ENCODE data around the gene SLC25A10. TPM values are rescaled to one million over a fixed set of nuclear protein-coding genes. Genes with fewer than 3 reads are reported as not detected.
A peak's percentile ranks its signal among the peaks of the same experiment; 100 is the strongest.

SLC25A10 gene
- total RNA-seq, 1 donor from 2014 or later, result 6.8 TPM

GRCh38 chr17:81695211-81695610 lies 16.9 kb upstream of the SLC25A10 start:
- H3K9ac ChIP-seq (ENCODE audit: low read depth in 1 of 3, low read length in 3 of 3), result no peak overlapping the region
- no peak overlapping the region for H3K27ac ChIP-seq (ENCODE audit: low read depth, low read length)
- H3K4me1 ChIP-seq (ENCODE audit: control insufficient read depth in 3 of 3, insufficient read depth in 3 of 3, low read length in 3 of 3), result peaks cover 0 to 19% (median 15%) of the 10 kb centered on the region in 3 donors
- no peaks in the 10 kb centered on the region for H3K9me3 ChIP-seq (ENCODE audit: control insufficient read depth in 3 of 3, low read length in 3 of 3)
- H3K27me3 ChIP-seq (ENCODE audit: control insufficient read depth in 3 of 3, insufficient read depth in 3 of 3, low read length in 3 of 3), result no peaks in the 10 kb centered on the region
- H3K36me3 ChIP-seq (ENCODE audit: control insufficient read depth in 3 of 3, insufficient read depth in 3 of 3, low read length in 3 of 3), result peaks cover 58 to 68% (median 62%) of the 10 kb centered on the region in 3 donors
- H3K4me3 ChIP-seq (ENCODE audit: low read length in 3 of 3), result no peak overlapping the region

GRCh38 chr17:81695801-81696200 lies 16.3 kb upstream of the SLC25A10 start:
- no peaks in the 10 kb centered on the region for H3K9me3 ChIP-seq (ENCODE audit: control insufficient read depth in 3 of 3, low read length in 3 of 3)
- peak overlapping the region in 1 of 3 donors; percentile 33 for H3K9ac ChIP-seq (ENCODE audit: low read depth in 1 of 3, low read length in 3 of 3)
- H3K4me3 ChIP-seq (ENCODE audit: low read length in 3 of 3), result no peak overlapping the region
- H3K27ac ChIP-seq (ENCODE audit: low read depth, low read length), result no peak overlapping the region
- no peaks in the 10 kb centered on the region for H3K27me3 ChIP-seq (ENCODE audit: control insufficient read depth in 3 of 3, insufficient read depth in 3 of 3, low read length in 3 of 3)
- H3K36me3 ChIP-seq (ENCODE audit: control insufficient read depth in 3 of 3, insufficient read depth in 3 of 3, low read length in 3 of 3), result peaks cover 56 to 68% (median 60%) of the 10 kb centered on the region in 3 donors
- H3K4me1 ChIP-seq (ENCODE audit: control insufficient read depth in 3 of 3, insufficient read depth in 3 of 3, low read length in 3 of 3), result peaks cover under 1 to 22% (median 17%) of the 10 kb centered on the region in 3 donors

GRCh38 chr17:81696218-81696941 lies 15.7 kb upstream of the SLC25A10 start:
- Histone ChIP-seq H3K27ac (ENCODE audit: low read depth, low read length) (peak overlapping the region; percentile 85), H3K4me1 (ENCODE audit: control insufficient read depth in 3 of 3, insufficient read depth in 3 of 3, low read length in 3 of 3) (peaks cover 6 to 28% (median 22%) of the 10 kb centered on the region in 3 donors), H3K36me3 (ENCODE audit: control insufficient read depth in 3 of 3, insufficient read depth in 3 of 3, low read length in 3 of 3) (peaks cover 59 to 68% (median 61%) of the 10 kb centered on the region in 3 donors), H3K4me3 (ENCODE audit: low read length in 3 of 3) (no peak overlapping the region), H3K27me3 (ENCODE audit: control insufficient read depth in 3 of 3, insufficient read depth in 3 of 3, low read length in 3 of 3) (no peaks in the 10 kb centered on the region), H3K9ac (ENCODE audit: low read depth in 1 of 3, low read length in 3 of 3) (peak overlapping the region in 1 of 3 donors; percentile 71), H3K9me3 (ENCODE audit: control insufficient read depth in 3 of 3, low read length in 3 of 3) (no peaks in the 10 kb centered on the region)

- Histone ChIP-seq H3K4me3 (ENCODE audit: low read length in 3 of 3) (no peak overlapping the region), H3K27me3 (ENCODE audit: control insufficient read depth in 3 of 3, insufficient read depth in 3 of 3, low read length in 3 of 3) (no peaks in the 10 kb centered on the region), H3K36me3 (ENCODE audit: control insufficient read depth in 3 of 3, insufficient read depth in 3 of 3, low read length in 3 of 3) (peaks cover 54 to 63% (median 55%) of the 10 kb centered on the region in 3 donors), H3K4me1 (ENCODE audit: control insufficient read depth in 3 of 3, insufficient read depth in 3 of 3, low read length in 3 of 3) (peaks cover 17 to 39% (median 33%) of the 10 kb centered on the region in 3 donors), H3K27ac (ENCODE audit: low read depth, low read length) (peak overlapping the region; percentile 85), H3K9ac (ENCODE audit: low read depth in 1 of 3, low read length in 3 of 3) (peak overlapping the region in 1 of 3 donors; percentile 71), H3K9me3 (ENCODE audit: control insufficient read depth in 3 of 3, low read length in 3 of 3) (no peaks in the 10 kb centered on the region)
These were observed 14.6 kb upstream of the SLC25A10 start for GRCh38 chr17:81697261-81698044.

GRCh38 chr17:81700353-81701287 lies 11.5 kb upstream of the SLC25A10 start:
- no peaks in the 10 kb centered on the region for H3K9me3 ChIP-seq (ENCODE audit: control insufficient read depth in 3 of 3, low read length in 3 of 3)
- H3K4me1 ChIP-seq (ENCODE audit: control insufficient read depth in 3 of 3, insufficient read depth in 3 of 3, low read length in 3 of 3), result peaks cover 31 to 55% (median 45%) of the 10 kb centered on the region in 3 donors
- peak overlapping the region in 1 of 3 donors; percentile 98 for H3K4me3 ChIP-seq (ENCODE audit: low read length in 3 of 3)
- no peak overlapping the region for H3K9ac ChIP-seq (ENCODE audit: low read depth in 1 of 3, low read length in 3 of 3)
- H3K36me3 ChIP-seq (ENCODE audit: control insufficient read depth in 3 of 3, insufficient read depth in 3 of 3, low read length in 3 of 3), result peaks cover 42 to 51% (median 44%) of the 10 kb centered on the region in 3 donors
- no peak overlapping the region for H3K27ac ChIP-seq (ENCODE audit: low read depth, low read length)
- no peaks in the 10 kb centered on the region for H3K27me3 ChIP-seq (ENCODE audit: control insufficient read depth in 3 of 3, insufficient read depth in 3 of 3, low read length in 3 of 3)

- H3K9ac ChIP-seq (ENCODE audit: low read depth in 1 of 3, low read length in 3 of 3), result peak overlapping the region; percentile 97 to 100 (median 98)
- H3K9me3 ChIP-seq (ENCODE audit: control insufficient read depth in 3 of 3, low read length in 3 of 3), result no peaks in the 10 kb centered on the region
- H3K36me3 ChIP-seq (ENCODE audit: control insufficient read depth in 3 of 3, insufficient read depth in 3 of 3, low read length in 3 of 3), result peaks cover 44 to 51% (median 44%) of the 10 kb centered on the region in 3 donors
- H3K4me1 ChIP-seq (ENCODE audit: control insufficient read depth in 3 of 3, insufficient read depth in 3 of 3, low read length in 3 of 3), result peaks cover 31 to 54% (median 44%) of the 10 kb centered on the region in 3 donors
- peak overlapping the region; percentile 54 to 98 (median 96) for H3K4me3 ChIP-seq (ENCODE audit: low read length in 3 of 3)
- no peaks in the 10 kb centered on the region for H3K27me3 ChIP-seq (ENCODE audit: control insufficient read depth in 3 of 3, insufficient read depth in 3 of 3, low read length in 3 of 3)
- no peak overlapping the region for H3K27ac ChIP-seq (ENCODE audit: low read depth, low read length)
These were observed 10.6 kb upstream of the SLC25A10 start for GRCh38 chr17:81701288-81702071.

GRCh38 chr17:81702934-81703746 lies 8.9 kb upstream of the SLC25A10 start, which contains the start of gene MRPL12:
Gene MRPL12 (plus strand): TSS chr17:81703367. CDS start chr17:81703502, 135 bp downstream.
- H3K9me3 ChIP-seq (ENCODE audit: control insufficient read depth in 3 of 3, low read length in 3 of 3), result no peaks in the 10 kb centered on the region
- H3K27ac ChIP-seq (ENCODE audit: low read depth, low read length), result peak within 1 kb of the TSS; percentile 96
- H3K27me3 ChIP-seq (ENCODE audit: control insufficient read depth in 3 of 3, insufficient read depth in 3 of 3, low read length in 3 of 3), result no peaks in the 10 kb centered on the region
- peak within 1 kb of the TSS; percentile 94 to 98 (median 96) for H3K4me3 ChIP-seq (ENCODE audit: low read length in 3 of 3)
- peak within 1 kb of the TSS; percentile 97 to 100 (median 98) for H3K9ac ChIP-seq (ENCODE audit: low read depth in 1 of 3, low read length in 3 of 3)
- peaks cover 49 to 51% (median 50%) of the 10 kb centered on the region in 3 donors for H3K36me3 ChIP-seq (ENCODE audit: control insufficient read depth in 3 of 3, insufficient read depth in 3 of 3, low read length in 3 of 3)
- H3K4me1 ChIP-seq (ENCODE audit: control insufficient read depth in 3 of 3, insufficient read depth in 3 of 3, low read length in 3 of 3), result peaks cover 30 to 38% (median 31%) of the 10 kb centered on the region in 3 donors
